ENCODE results near the gene DCDC1. TPM values are rescaled to one million over a fixed set of nuclear protein-coding genes. Genes with fewer than 3 reads are reported as not detected.

DCDC1 gene
- total RNA-seq, 5 donors from 2014 or later (not counting 1 experiment from before 2014, with no cell fraction given) = 0.09 to 1.0 (median 0.22) TPM; not detected in 1

DNA sequence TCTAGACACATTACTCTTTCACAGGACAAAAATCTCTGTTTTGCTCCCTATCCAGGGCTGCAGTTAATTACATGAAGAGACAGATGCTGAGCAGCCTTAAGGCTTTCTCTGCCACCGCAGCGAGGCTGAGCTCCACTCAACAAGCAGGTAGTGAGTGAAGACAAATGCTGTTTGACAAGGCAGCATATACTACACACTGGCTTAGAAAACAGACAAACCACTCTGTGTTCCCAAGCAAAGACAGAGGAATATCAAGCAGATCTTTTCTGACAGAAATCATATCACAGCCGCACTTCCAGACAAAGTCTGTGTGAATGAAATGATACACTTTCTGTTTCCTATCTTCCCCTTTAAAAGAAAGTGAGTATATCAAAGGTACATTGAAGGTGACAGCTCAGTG is 368.1 kb downstream of the DCDC1 start:
- Mint-ChIP-seq H3K27ac (no peak overlapping the region), H3K27me3 (no peaks in the 10 kb centered on the region), H3K9me3 (peaks cover 0 to 12% (median 0%) of the 10 kb centered on the region in 3 donors), H3K4me1 (no peaks in the 10 kb centered on the region), H3K36me3 (no peaks in the 10 kb centered on the region), H3K4me3 (no peak overlapping the region)
- Histone ChIP-seq H3K4me3 (ENCODE audit: control insufficient read depth in 1 of 2, extremely low read depth in 1 of 2, low read length in 1 of 2) (no peak overlapping the region), H3K36me3 (ENCODE audit: control insufficient read depth in 2 of 2, extremely low read depth in 1 of 2, insufficient read depth in 1 of 2, low read length in 1 of 2) (no peaks in the 10 kb centered on the region), H3K27me3 (replicated peaks in 1 of 2; ENCODE audit: control insufficient read depth in 2 of 2, extremely low read depth in 1 of 2, insufficient read depth in 2 of 2, low read length in 1 of 2) (no peaks in the 10 kb centered on the region), H3K9me3 (no peaks in the 10 kb centered on the region), H3K27ac (ENCODE audit: low read length) (no peak overlapping the region), H3K4me1 (ENCODE audit: control insufficient read depth in 1 of 2, extremely low read depth in 1 of 2, insufficient read depth in 2 of 2, low read length in 2 of 2) (no peaks in the 10 kb centered on the region)
- CTCF ChIA-PET = no interaction called here
- WGBS (ENCODE audit: insufficient coverage) = no CpG with 5 or more reads among the region's 3 CpGs
- ATAC-seq (replicated peaks in 1 of 4) (no peak), DNase-seq (no peak)
- POLR2A ChIA-PET = no interaction called here

DNA sequence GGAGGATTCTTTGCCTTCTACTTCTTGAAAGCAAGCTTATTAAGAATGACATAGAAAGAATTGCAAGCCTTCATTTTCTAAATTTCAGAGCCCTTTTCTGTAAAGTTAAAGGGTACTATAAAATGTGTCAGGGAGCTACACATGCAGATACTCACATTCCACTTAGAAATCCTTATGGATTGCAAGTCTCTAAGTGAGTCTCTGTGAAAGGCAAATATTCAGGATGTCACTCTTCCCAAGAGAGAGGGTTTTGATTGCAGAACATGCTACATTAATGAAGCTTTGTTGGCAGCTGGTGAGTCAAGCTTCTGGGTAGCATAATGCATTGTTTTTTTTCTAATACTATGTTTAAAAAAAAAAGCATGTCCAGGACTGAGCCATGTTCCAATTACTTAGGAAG is 369.2 kb downstream of the DCDC1 start:
- Mint-ChIP-seq H3K9me3 (peaks cover 0 to 7% (median 0%) of the 10 kb centered on the region in 3 donors), H3K27ac (no peak overlapping the region), H3K36me3 (no peaks in the 10 kb centered on the region), H3K4me1 (no peaks in the 10 kb centered on the region), H3K4me3 (no peak overlapping the region), H3K27me3 (no peaks in the 10 kb centered on the region)
- Histone ChIP-seq H3K36me3 (ENCODE audit: control insufficient read depth in 2 of 2, extremely low read depth in 1 of 2, insufficient read depth in 1 of 2, low read length in 1 of 2) (no peaks in the 10 kb centered on the region), H3K9me3 (no peaks in the 10 kb centered on the region), H3K4me3 (ENCODE audit: control insufficient read depth in 1 of 2, extremely low read depth in 1 of 2, low read length in 1 of 2) (no peak overlapping the region), H3K27me3 (replicated peaks in 1 of 2; ENCODE audit: control insufficient read depth in 2 of 2, extremely low read depth in 1 of 2, insufficient read depth in 2 of 2, low read length in 1 of 2) (no peaks in the 10 kb centered on the region), H3K27ac (ENCODE audit: low read length) (no peak overlapping the region), H3K4me1 (ENCODE audit: control insufficient read depth in 1 of 2, extremely low read depth in 1 of 2, insufficient read depth in 2 of 2, low read length in 2 of 2) (no peaks in the 10 kb centered on the region)
- ATAC-seq (replicated peaks in 1 of 4) = no peak
- CTCF ChIA-PET = interaction anchor here in 1 of 2 donors (0.6 kb wide), 1 partner anchor 202 kb away, joined by 3 read pairs; no protein-coding TSS in a partner anchor
- DNase-seq = no peak
- POLR2A ChIA-PET = no interaction called here

DNA sequence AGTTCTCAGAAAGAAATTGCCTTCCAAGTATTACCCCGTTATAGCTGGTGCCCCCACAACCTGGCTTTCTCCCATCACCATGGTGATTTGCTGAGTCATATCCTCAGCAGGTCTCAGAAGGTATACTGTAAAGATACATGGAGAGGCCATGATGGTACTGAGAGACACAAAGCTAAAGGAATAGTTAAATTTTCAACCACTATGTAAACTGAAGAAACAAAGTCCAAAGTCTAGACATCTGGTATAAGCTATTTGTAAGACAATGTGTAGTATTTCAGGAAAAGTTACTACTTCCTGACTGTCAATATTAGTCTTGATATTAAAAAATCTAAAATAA is 377.1 kb downstream of the DCDC1 start:
- H3K27ac ChIP-seq (ENCODE audit: low read length) = no peak overlapping the region
- H3K9me3 Mint-ChIP-seq = peaks cover 0 to 12% (median 0%) of the 10 kb centered on the region in 3 donors
- no peaks in the 10 kb centered on the region for H3K4me1 ChIP-seq (ENCODE audit: control insufficient read depth in 1 of 2, extremely low read depth in 1 of 2, insufficient read depth in 2 of 2, low read length in 2 of 2)
- ChIA-PET CTCF (no interaction called here), POLR2A (no interaction called here)
- H3K4me3 Mint-ChIP-seq = no peak overlapping the region
- no peaks in the 10 kb centered on the region for H3K27me3 Mint-ChIP-seq
- no peak overlapping the region for H3K4me3 ChIP-seq (ENCODE audit: control insufficient read depth in 1 of 2, extremely low read depth in 1 of 2, low read length in 1 of 2)
- H3K36me3 Mint-ChIP-seq = no peaks in the 10 kb centered on the region
- WGBS (ENCODE audit: insufficient coverage) = no CpG with 5 or more reads among the region's 1 CpG
- ATAC-seq (replicated peaks in 1 of 4) (no peak), DNase-seq (no peak)
- no peaks in the 10 kb centered on the region for H3K9me3 ChIP-seq
- H3K27me3 ChIP-seq (replicated peaks in 1 of 2; ENCODE audit: control insufficient read depth in 2 of 2, extremely low read depth in 1 of 2, insufficient read depth in 2 of 2, low read length in 1 of 2) = no peaks in the 10 kb centered on the region
- H3K27ac Mint-ChIP-seq = no peak overlapping the region
- H3K4me1 Mint-ChIP-seq = no peaks in the 10 kb centered on the region
- H3K36me3 ChIP-seq (ENCODE audit: control insufficient read depth in 2 of 2, extremely low read depth in 1 of 2, insufficient read depth in 1 of 2, low read length in 1 of 2) = no peaks in the 10 kb centered on the region

DNA sequence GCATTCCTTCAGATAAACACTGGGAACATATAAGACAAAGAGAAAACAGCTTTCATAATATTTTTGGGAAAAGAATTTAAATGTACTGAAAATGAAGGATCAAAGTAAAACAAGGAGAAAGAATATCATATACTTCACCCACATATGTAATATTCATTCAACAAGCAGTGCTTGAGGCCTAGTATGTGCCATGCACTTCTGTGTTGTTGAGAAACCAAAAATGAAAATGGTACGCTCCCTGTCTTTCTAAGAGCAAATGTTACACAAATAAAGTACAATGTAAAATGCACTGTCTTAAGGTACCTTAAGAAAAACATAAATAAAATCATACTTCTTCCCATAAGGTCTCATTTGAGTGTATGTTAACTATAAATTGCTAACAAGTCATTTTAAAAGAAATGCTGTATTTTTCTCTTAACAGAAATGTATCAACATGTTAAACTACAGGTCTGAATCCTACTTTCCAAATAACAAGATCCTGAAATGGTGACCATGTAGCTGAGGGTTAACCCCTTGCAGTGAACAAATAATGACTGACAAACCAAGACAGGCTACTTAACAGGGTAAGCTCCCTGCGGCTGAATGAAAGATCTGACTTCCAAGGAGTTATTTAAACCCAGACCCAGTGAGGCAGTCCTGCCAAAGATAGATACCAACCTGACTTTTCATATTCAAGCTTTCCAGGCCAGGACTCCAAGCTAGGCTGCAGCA is 377.6 kb downstream of the DCDC1 start:
- CTCF ChIA-PET = no interaction called here
- WGBS (ENCODE audit: insufficient coverage) = no CpG with 5 or more reads among the region's 2 CpGs
- no peaks in the 10 kb centered on the region for H3K27me3 Mint-ChIP-seq

DNA sequence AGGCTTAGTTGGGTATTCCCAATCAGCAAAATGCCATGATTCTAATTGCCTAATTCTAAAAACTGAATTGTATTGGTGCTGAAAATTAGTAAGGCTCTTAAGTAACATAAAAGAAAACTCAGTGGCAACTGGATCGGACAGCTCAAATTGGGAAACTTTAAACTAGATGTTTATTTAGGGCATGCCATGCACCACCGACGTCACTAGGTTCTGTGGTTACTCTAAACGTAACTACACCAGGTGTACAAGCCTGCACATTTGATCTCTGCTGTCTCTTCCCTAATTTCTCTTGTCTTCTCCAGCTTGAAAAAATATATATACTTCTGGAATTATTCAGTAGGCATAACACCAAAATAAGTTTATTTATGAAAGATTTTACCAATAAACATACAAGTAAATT is 378.2 kb downstream of the DCDC1 start:
- WGBS (ENCODE audit: insufficient coverage) = 86% methylated on average over 1 of the region's 4 CpGs
- no peak overlapping the region for H3K27ac ChIP-seq (ENCODE audit: low read length)
- no peaks in the 10 kb centered on the region for H3K9me3 ChIP-seq
- Mint-ChIP-seq H3K4me1 (no peaks in the 10 kb centered on the region), H3K9me3 (peaks cover 0 to 9% (median 0%) of the 10 kb centered on the region in 3 donors), H3K36me3 (no peaks in the 10 kb centered on the region), H3K27me3 (no peaks in the 10 kb centered on the region), H3K4me3 (no peak overlapping the region), H3K27ac (no peak overlapping the region)
- H3K36me3 ChIP-seq (ENCODE audit: control insufficient read depth in 2 of 2, extremely low read depth in 1 of 2, insufficient read depth in 1 of 2, low read length in 1 of 2) = no peaks in the 10 kb centered on the region
- H3K4me3 ChIP-seq (ENCODE audit: control insufficient read depth in 1 of 2, extremely low read depth in 1 of 2, low read length in 1 of 2) = no peak overlapping the region
- H3K4me1 ChIP-seq (ENCODE audit: control insufficient read depth in 1 of 2, extremely low read depth in 1 of 2, insufficient read depth in 2 of 2, low read length in 2 of 2) = no peaks in the 10 kb centered on the region
- ChIA-PET CTCF (no interaction called here), POLR2A (no interaction called here)
- no peak for DNase-seq
- no peaks in the 10 kb centered on the region for H3K27me3 ChIP-seq (replicated peaks in 1 of 2; ENCODE audit: control insufficient read depth in 2 of 2, extremely low read depth in 1 of 2, insufficient read depth in 2 of 2, low read length in 1 of 2)
- ATAC-seq (replicated peaks in 1 of 4) = no peak

More for the DNA sequence above, 377.6 kb downstream of the DCDC1 start:
- H3K27ac Mint-ChIP-seq = no peak overlapping the region
- no peak overlapping the region for H3K4me3 Mint-ChIP-seq
- H3K27me3 ChIP-seq (replicated peaks in 1 of 2; ENCODE audit: control insufficient read depth in 2 of 2, extremely low read depth in 1 of 2, insufficient read depth in 2 of 2, low read length in 1 of 2) = no peaks in the 10 kb centered on the region
- H3K4me1 Mint-ChIP-seq = no peaks in the 10 kb centered on the region
- no peak overlapping the region for H3K27ac ChIP-seq (ENCODE audit: low read length)
- H3K9me3 ChIP-seq = no peaks in the 10 kb centered on the region
- DNase-seq = no peak
- POLR2A ChIA-PET = no interaction called here
- no peak for ATAC-seq (replicated peaks in 1 of 4)
- H3K36me3 ChIP-seq (ENCODE audit: control insufficient read depth in 2 of 2, extremely low read depth in 1 of 2, insufficient read depth in 1 of 2, low read length in 1 of 2) = no peaks in the 10 kb centered on the region
- no peaks in the 10 kb centered on the region for H3K36me3 Mint-ChIP-seq
- peaks cover 0 to 10% (median 0%) of the 10 kb centered on the region in 3 donors for H3K9me3 Mint-ChIP-seq
- no peaks in the 10 kb centered on the region for H3K4me1 ChIP-seq (ENCODE audit: control insufficient read depth in 1 of 2, extremely low read depth in 1 of 2, insufficient read depth in 2 of 2, low read length in 2 of 2)
- no peak overlapping the region for H3K4me3 ChIP-seq (ENCODE audit: control insufficient read depth in 1 of 2, extremely low read depth in 1 of 2, low read length in 1 of 2)

DNA sequence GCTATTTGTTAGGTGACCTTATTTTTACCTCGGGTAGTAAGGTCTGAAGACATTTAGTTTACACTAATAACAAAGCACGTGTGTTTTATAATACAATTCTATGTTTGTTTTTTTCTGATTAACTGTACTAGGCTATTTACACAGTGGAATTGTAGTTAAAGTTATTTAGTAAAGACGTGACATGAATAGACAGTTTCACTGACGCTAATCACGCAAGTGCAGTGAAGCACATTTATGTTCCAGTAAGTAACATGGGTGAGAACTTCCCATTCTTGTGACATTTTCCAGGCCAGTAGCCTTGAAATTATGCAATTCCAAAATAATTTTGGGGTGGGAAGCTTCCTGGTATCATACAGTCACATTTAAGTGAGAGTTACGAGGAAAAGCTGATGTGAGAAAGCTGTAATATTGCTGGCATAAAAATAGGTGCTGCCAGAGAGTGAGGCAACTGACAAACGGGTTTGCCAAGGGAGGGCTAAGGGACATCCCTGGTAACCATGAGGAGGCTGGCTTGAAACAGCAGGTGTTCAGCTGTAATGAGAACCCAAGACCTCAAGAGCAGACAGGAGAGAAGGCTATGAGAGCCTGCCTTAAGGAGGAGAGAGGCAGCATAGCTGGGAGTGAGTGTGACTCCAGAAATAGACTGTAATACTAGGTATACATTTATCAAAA is 378.8 kb downstream of the DCDC1 start:
- ChIA-PET CTCF (no interaction called here), POLR2A (no interaction called here)
- no peak for DNase-seq
- no peak for ATAC-seq (replicated peaks in 1 of 4)
- Histone ChIP-seq H3K4me1 (ENCODE audit: control insufficient read depth in 1 of 2, extremely low read depth in 1 of 2, insufficient read depth in 2 of 2, low read length in 2 of 2) (no peaks in the 10 kb centered on the region), H3K36me3 (ENCODE audit: control insufficient read depth in 2 of 2, extremely low read depth in 1 of 2, insufficient read depth in 1 of 2, low read length in 1 of 2) (no peaks in the 10 kb centered on the region), H3K9me3 (no peaks in the 10 kb centered on the region), H3K27me3 (replicated peaks in 1 of 2; ENCODE audit: control insufficient read depth in 2 of 2, extremely low read depth in 1 of 2, insufficient read depth in 2 of 2, low read length in 1 of 2) (no peaks in the 10 kb centered on the region), H3K27ac (ENCODE audit: low read length) (no peak overlapping the region), H3K4me3 (ENCODE audit: control insufficient read depth in 1 of 2, extremely low read depth in 1 of 2, low read length in 1 of 2) (no peak overlapping the region)
- Mint-ChIP-seq H3K9me3 (peaks cover 0 to 9% (median 3%) of the 10 kb centered on the region in 3 donors), H3K27me3 (no peaks in the 10 kb centered on the region), H3K4me3 (no peak overlapping the region), H3K36me3 (no peaks in the 10 kb centered on the region), H3K27ac (no peak overlapping the region), H3K4me1 (no peaks in the 10 kb centered on the region)
- WGBS (ENCODE audit: insufficient coverage) = 82% methylated on average over 5 of the region's 7 CpGs
